Kidney (tissue), 14 donors: ENCODE measurements around the gene KRT84. TPM values are rescaled to one million over a fixed set of nuclear protein-coding genes. Genes with fewer than 3 reads are reported as not detected.

ENCODE experiments used
- DNase-seq, 5 donors: peaks; one replicate each; pipeline ENCODE4 v3.0.0-alpha.2; 2013 to 2020
- FAIRE-seq: peaks from 2 replicates; lab custom pipeline; 2012; peaks lifted over from hg19 to GRCh38; lab: Jason Lieb, UNC
- H3K27ac ChIP-seq, 2 donors: one replicate each; pipeline ENCODE4 v1.7.0; 2013; ENCODE audit warnings: low read depth in 2 of 2, low read length in 2 of 2, inconsistent platforms in 1 of 2
- H3K27me3 ChIP-seq: one replicate; pipeline ENCODE4 v1.7.1; 2013; ENCODE audit warnings: low read length, inconsistent platforms; ENCODE audit not compliant: control insufficient read depth, insufficient read depth
- H3K36me3 ChIP-seq, 3 donors: one replicate each; pipeline versions ENCODE4 v1.7.0 to v1.7.1; 2013; ENCODE audit warnings: low read length in 3 of 3, control low read depth in 1 of 3, inconsistent platforms in 1 of 3; ENCODE audit not compliant: insufficient read depth in 3 of 3, control insufficient read depth in 2 of 3
- H3K4me1 ChIP-seq, 3 donors: one replicate each; pipeline versions ENCODE4 v1.7.0 to v1.7.1; 2013; ENCODE audit warnings: low read length in 3 of 3, inconsistent platforms in 1 of 3, low read depth in 1 of 3; ENCODE audit not compliant: control insufficient read depth in 2 of 3, insufficient read depth in 2 of 3
- H3K4me3 ChIP-seq, 3 donors: one replicate each; pipeline versions ENCODE4 v1.7.0 to v1.8.1; 2013; ENCODE audit warnings: low read length in 3 of 3, control low read depth in 1 of 3, inconsistent platforms in 1 of 3
- H3K9ac ChIP-seq, 3 donors: one replicate each; pipeline versions ENCODE4 v1.7.0 to v1.7.1; 2013; ENCODE audit warnings: low read length in 3 of 3, control low read depth in 1 of 3, inconsistent platforms in 1 of 3
- H3K9me3 ChIP-seq, 3 donors: one replicate each; pipeline versions ENCODE4 v1.7.0 to v1.7.1; 2013; ENCODE audit warnings: low read length in 3 of 3, control low read depth in 1 of 3, inconsistent platforms in 1 of 3; ENCODE audit not compliant: control insufficient read depth in 2 of 3, insufficient read depth in 1 of 3
- CTCF ChIP-seq: IDR thresholded peaks from 3 replicates; pipeline ENCODE4 v1.5.1; 2012; ENCODE audit warnings: mild to moderate bottlenecking, moderate library complexity, borderline replicate concordance; ENCODE audit not compliant: insufficient read depth; ENCODE audit errors: extremely low read depth
- intact Hi-C: fragments of 100-400 bp; cut with DNase I; formaldehyde crosslinking; loops from one replicate; pipeline ENCODE4 v1.11.1; 2022
- polyA plus RNA-seq: library from polyadenylated mRNA; stranded (reverse); fragments of 350-450 nt; fragmentation: Illumina TruSeq; extraction: RNeasy Lipid Tissue Mini Kit (QIAGEN cat#74804); gene quantifications from one replicate; pipeline ENCODE4 v1.2.3, GENCODE V29; 2014; ENCODE audit warnings: low read depth, low replicate concordance; ENCODE audit not compliant: insufficient read depth
- total RNA-seq: library from RNA; stranded (reverse); fragmentation: NEBNext Ultra II Directional; extraction: Animal tissue kit (Norgen Biotek cat#: 25700); gene quantifications from one replicate; pipeline ENCODE4 v1.2.1, GENCODE V29; 2021
- donor health status: control.
- donor health status: control.
- donor health status: control.
- donor health status: control.
- donor health status: control.
- donor health status: DM: yes; HTN: yes; CAD: no.
- donor health status: Normal renal cell carcinoma (clear cell type).

KRT84 gene
- total and polyA plus RNA-seq, 2 donors from 2014 or later: not detected

DNA sequence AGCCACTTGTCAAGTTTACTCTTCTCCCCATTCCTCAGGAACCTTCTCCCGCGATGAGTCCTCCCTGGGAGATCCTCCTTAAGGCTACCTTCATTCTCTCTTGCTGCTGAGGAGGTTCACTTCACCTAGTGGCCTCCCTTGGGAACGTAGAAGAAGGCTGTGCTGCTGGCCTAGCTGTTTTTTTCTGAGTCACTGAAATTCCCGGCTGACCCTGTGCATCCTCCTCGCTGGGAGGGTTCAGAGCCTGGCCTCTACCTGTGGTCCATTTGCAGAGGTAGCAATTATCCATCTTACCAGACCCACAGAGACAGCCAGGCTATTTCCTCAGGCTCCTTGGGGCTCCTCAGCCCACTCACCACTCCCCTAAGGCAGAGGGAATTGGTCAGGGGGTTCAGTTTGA is 16.1 kb upstream of the KRT84 start:
- Histone ChIP-seq H3K9me3 (no peaks in the 10 kb centered on the region), H3K4me3 (no peak overlapping the region), H3K27me3 (no peaks in the 10 kb centered on the region), H3K9ac (no peak overlapping the region), H3K27ac (no peak overlapping the region), H3K36me3 (no peaks in the 10 kb centered on the region), H3K4me1 (no peaks in the 10 kb centered on the region)
- intact Hi-C loops: no loop called here
- DNase-seq (peak in 1 of 5 donors; percentile 9), FAIRE-seq (no peak)
- no peak for TF ChIP-seq CTCF

GRCh38 chr12:52400906-52401305 is 15.5 kb upstream of the KRT84 start:
- no peak overlapping the region for H3K27ac ChIP-seq
- no peak overlapping the region for H3K4me3 ChIP-seq
- no peak for TF ChIP-seq CTCF
- no peaks in the 10 kb centered on the region for H3K27me3 ChIP-seq
- DNase-seq: peak in 1 of 5 donors; percentile 59
- H3K36me3 ChIP-seq: no peaks in the 10 kb centered on the region
- no peak for FAIRE-seq
- intact Hi-C loops: no loop called here
- no peak overlapping the region for H3K9ac ChIP-seq
- no peaks in the 10 kb centered on the region for H3K9me3 ChIP-seq
- no peaks in the 10 kb centered on the region for H3K4me1 ChIP-seq

DNA sequence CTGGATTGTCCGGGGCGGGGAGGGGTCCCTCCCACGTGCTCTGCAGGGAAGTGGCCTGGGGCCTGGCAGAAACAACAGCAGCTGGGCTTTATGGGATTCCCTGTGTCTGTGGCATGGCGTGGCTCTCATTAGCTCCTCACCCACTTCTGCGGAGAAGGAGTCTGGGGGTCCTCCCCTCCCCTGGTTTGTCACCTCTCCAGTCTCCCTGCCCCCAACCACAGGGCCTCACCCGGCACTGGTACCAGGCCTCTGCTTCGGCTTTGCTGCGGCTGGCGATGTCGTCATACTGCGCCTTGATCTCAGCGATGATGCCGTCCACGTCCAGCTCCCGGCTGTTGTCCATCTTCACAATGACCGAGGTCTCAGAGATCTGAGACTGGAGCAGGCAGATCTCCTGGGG is 14.3 kb upstream of the KRT84 start:
- no peak for FAIRE-seq
- intact Hi-C loops: no loop called here
- DNase-seq: peak in 1 of 5 donors; percentile 61
- Histone ChIP-seq H3K27me3 (no peaks in the 10 kb centered on the region), H3K9me3 (no peaks in the 10 kb centered on the region), H3K36me3 (no peaks in the 10 kb centered on the region), H3K9ac (no peak overlapping the region), H3K4me1 (no peaks in the 10 kb centered on the region), H3K27ac (no peak overlapping the region), H3K4me3 (no peak overlapping the region)
- no peak for TF ChIP-seq CTCF

- H3K4me3 ChIP-seq: no peak overlapping the region
- no peak for TF ChIP-seq CTCF
- H3K36me3 ChIP-seq: no peaks in the 10 kb centered on the region
- H3K9ac ChIP-seq: no peak overlapping the region
- intact Hi-C loops: no loop called here
- no peaks in the 10 kb centered on the region for H3K27me3 ChIP-seq
- FAIRE-seq (no peak), DNase-seq (no peak)
- no peaks in the 10 kb centered on the region for H3K9me3 ChIP-seq
- no peak overlapping the region for H3K27ac ChIP-seq
- H3K4me1 ChIP-seq: no peaks in the 10 kb centered on the region
These were observed 12.7 kb upstream of the KRT84 start for GRCh38 chr12:52398176-52398575.
